Measurements from ENCODE around the gene GNAO1. TPM values are rescaled to one million over a fixed set of nuclear protein-coding genes. Genes with fewer than 3 reads are reported as not detected.
A peak's percentile ranks its signal among the peaks of the same experiment; 100 is the strongest.

Gene GNAO1
- total RNA-seq, 1 donor from 2014 or later: 1.2 TPM

DNA sequence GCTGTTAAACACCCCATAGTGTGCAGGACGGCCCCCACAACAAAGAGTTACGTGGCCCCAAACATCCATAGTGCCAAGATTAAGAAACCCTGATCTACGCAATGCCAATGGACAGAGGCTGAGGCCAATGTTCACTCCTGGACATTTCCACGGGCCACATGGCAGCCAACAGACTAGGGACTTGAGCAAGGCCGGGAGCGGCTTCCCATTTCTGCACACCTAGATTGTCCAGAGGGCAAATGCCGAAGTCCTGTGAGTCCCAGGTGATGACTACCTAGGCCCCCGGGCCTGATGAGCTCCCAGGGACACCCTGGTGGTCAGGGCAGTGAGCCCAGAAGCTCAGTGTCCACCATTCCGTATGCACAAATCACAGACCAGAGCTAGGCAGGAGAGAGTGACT, 138.6 kb downstream of the GNAO1 start:
- H3K4me1 Mint-ChIP-seq (ENCODE audit: low read depth): peaks cover 5% of the 10 kb centered on the region
- no peak overlapping the region for H3K4me3 Mint-ChIP-seq (ENCODE audit: unreplicated experiment)
- no peaks in the 10 kb centered on the region for H3K27me3 Mint-ChIP-seq (ENCODE audit: low read depth)
- no peaks in the 10 kb centered on the region for H3K36me3 Mint-ChIP-seq (ENCODE audit: low read depth)
- H3K27ac Mint-ChIP-seq (ENCODE audit: unreplicated experiment): no peak overlapping the region
- TF ChIP-seq, protein P1, sequence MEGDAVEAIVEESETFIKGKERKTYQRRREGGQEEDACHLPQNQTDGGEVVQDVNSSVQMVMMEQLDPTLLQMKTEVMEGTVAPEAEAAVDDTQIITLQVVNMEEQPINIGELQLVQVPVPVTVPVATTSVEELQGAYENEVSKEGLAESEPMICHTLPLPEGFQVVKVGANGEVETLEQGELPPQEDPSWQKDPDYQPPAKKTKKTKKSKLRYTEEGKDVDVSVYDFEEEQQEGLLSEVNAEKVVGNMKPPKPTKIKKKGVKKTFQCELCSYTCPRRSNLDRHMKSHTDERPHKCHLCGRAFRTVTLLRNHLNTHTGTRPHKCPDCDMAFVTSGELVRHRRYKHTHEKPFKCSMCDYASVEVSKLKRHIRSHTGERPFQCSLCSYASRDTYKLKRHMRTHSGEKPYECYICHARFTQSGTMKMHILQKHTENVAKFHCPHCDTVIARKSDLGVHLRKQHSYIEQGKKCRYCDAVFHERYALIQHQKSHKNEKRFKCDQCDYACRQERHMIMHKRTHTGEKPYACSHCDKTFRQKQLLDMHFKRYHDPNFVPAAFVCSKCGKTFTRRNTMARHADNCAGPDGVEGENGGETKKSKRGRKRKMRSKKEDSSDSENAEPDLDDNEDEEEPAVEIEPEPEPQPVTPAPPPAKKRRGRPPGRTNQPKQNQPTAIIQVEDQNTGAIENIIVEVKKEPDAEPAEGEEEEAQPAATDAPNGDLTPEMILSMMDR (IDR thresholded peaks at IDR 0.05): no peak
- no peak for DNase-seq (ENCODE audit: low spot score)
- H3K9me3 Mint-ChIP-seq (ENCODE audit: low read depth): no peaks in the 10 kb centered on the region

GRCh38 chr16:56330476-56330875, 139.2 kb downstream of the GNAO1 start:
- no peak for DNase-seq (ENCODE audit: low spot score)
- Mint-ChIP-seq H3K36me3 (ENCODE audit: low read depth) (no peaks in the 10 kb centered on the region), H3K4me3 (ENCODE audit: unreplicated experiment) (no peak overlapping the region), H3K27ac (ENCODE audit: unreplicated experiment) (no peak overlapping the region), H3K4me1 (ENCODE audit: low read depth) (peaks cover 5% of the 10 kb centered on the region), H3K9me3 (ENCODE audit: low read depth) (no peaks in the 10 kb centered on the region), H3K27me3 (ENCODE audit: low read depth) (no peaks in the 10 kb centered on the region)
- TF ChIP-seq, protein P1 (IDR thresholded peaks at IDR 0.05): no peak

- no peak for DNase-seq (ENCODE audit: low spot score)
- Mint-ChIP-seq H3K27ac (ENCODE audit: unreplicated experiment) (no peak overlapping the region), H3K36me3 (ENCODE audit: low read depth) (no peaks in the 10 kb centered on the region), H3K4me3 (ENCODE audit: unreplicated experiment) (no peak overlapping the region), H3K4me1 (ENCODE audit: low read depth) (peaks cover 5% of the 10 kb centered on the region), H3K27me3 (ENCODE audit: low read depth) (no peaks in the 10 kb centered on the region), H3K9me3 (ENCODE audit: low read depth) (no peaks in the 10 kb centered on the region)
- TF ChIP-seq, protein P1 (IDR thresholded peaks at IDR 0.05): no peak
Measured at GRCh38 chr16:56331399-56331798, 140.1 kb downstream of the GNAO1 start.

DNA sequence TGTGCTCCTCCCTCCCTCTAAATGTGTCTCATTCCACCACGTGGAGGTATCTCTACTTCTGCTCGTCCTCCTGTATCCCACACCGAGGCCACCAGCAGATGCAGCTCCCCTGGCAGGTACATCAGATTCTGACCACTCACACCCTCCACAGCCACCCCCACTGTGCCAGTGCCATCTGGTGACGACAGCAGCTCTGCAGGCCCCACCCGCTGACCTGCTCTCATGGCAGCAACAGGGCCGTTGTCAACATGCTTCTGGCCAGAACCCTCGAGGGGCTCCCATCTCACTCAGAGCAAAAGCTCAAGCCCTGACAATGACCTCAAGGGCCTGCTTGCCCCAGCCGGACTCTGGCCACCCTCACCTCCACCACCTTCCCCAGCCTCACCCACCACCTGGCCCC, 140.6 kb downstream of the GNAO1 start:
- peaks cover 5% of the 10 kb centered on the region for H3K4me1 Mint-ChIP-seq (ENCODE audit: low read depth)
- H3K9me3 Mint-ChIP-seq (ENCODE audit: low read depth): no peaks in the 10 kb centered on the region
- no peak for DNase-seq (ENCODE audit: low spot score)
- no peaks in the 10 kb centered on the region for H3K36me3 Mint-ChIP-seq (ENCODE audit: low read depth)
- H3K27me3 Mint-ChIP-seq (ENCODE audit: low read depth): no peaks in the 10 kb centered on the region
- TF ChIP-seq, protein P1 (IDR thresholded peaks at IDR 0.05): no peak
- H3K27ac Mint-ChIP-seq (ENCODE audit: unreplicated experiment): no peak overlapping the region
- no peak overlapping the region for H3K4me3 Mint-ChIP-seq (ENCODE audit: unreplicated experiment)

DNA sequence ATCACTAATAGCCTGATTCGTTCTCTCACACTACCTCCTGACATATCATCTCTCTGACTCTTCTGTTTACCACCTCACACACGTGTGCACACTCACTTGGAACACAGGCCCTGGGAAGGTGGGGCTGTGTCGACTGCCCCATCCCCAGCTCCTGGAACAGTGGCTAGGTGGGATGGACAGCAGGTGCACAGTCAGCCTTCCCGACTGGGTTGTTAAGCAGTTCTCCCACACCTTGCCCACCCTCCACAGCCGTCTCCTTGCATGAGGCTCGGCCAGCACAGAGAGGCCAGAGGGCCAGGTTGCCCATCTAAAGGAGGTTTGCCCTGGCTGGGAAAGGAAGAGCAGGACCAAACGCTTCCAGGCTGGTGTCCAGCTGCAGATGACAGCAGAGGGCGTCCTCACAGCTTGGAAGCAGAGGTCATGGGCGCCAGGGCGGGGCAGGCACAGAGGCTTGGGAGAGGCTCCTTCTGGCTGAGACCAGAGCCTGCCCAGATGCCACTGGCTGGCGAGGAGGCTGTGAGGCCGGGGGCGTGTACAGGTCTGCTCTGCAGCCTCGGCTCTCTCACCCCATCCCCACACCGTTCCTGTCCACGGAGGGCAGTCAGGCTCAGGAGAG, 141.3 kb downstream of the GNAO1 start:
- TF ChIP-seq, protein P1 (IDR thresholded peaks at IDR 0.05): peak; percentile 76
- Mint-ChIP-seq H3K9me3 (ENCODE audit: low read depth) (no peaks in the 10 kb centered on the region), H3K27me3 (ENCODE audit: low read depth) (no peaks in the 10 kb centered on the region), H3K4me1 (ENCODE audit: low read depth) (peaks cover 5% of the 10 kb centered on the region), H3K27ac (ENCODE audit: unreplicated experiment) (no peak overlapping the region), H3K36me3 (ENCODE audit: low read depth) (no peaks in the 10 kb centered on the region), H3K4me3 (ENCODE audit: unreplicated experiment) (no peak overlapping the region)
- no peak for DNase-seq (ENCODE audit: low spot score)
